ENCODE results near the gene LRFN3. TPM values are rescaled to one million over a fixed set of nuclear protein-coding genes. Genes with fewer than 3 reads are reported as not detected.

The LRFN3 gene
- total and polyA plus RNA-seq, 2 of the 13 experiments (the other 11 are each of a cell fraction or from before 2014, with no cell fraction given) = 0.74 to 1.6 TPM

- no peaks in the 10 kb centered on the region for H3K36me3 ChIP-seq (replicated peaks in 1 of 2; ENCODE audit: control insufficient read depth in 1 of 2, insufficient read depth in 2 of 2, low read length in 2 of 2)
- intact Hi-C loops (cut with micrococcal nuclease; ENCODE audit: unreplicated experiment) = no loop called here
- FAIRE-seq (no peak), ATAC-seq (no peak), DNase-seq (ENCODE audit: low spot score) (no peak)
- TF ChIP-seq ARID2 (CRISPR knock-in tag; IDR thresholded peaks at IDR 0.05; ENCODE audit: borderline replicate concordance) = no peak
- no peak for TF ChIP-seq DNMT1 (CRISPR knock-in tag; IDR thresholded peaks at IDR 0.05)
- TF ChIP-seq TCF7L2 (IDR thresholded peaks at IDR 0.05; ENCODE audit: low read depth, low read length) = no peak
- TF ChIP-seq ZNF691 (CRISPR knock-in tag; IDR thresholded peaks at IDR 0.05; ENCODE audit: borderline replicate concordance, low read depth) = no peak
- no peak for TF ChIP-seq ZSCAN12 (CRISPR knock-in tag; IDR thresholded peaks at IDR 0.05)
- no peak for TF ChIP-seq ZNF704 (CRISPR knock-in tag; IDR thresholded peaks at IDR 0.05; ENCODE audit: borderline replicate concordance)
- no peak for TF ChIP-seq EEA1 (CRISPR knock-in tag; IDR thresholded peaks at IDR 0.05; ENCODE audit: borderline replicate concordance)
- TF ChIP-seq JARID2 (CRISPR knock-in tag; IDR thresholded peaks at IDR 0.05; ENCODE audit: insufficient replicate concordance) = no peak
- TF ChIP-seq ZNF703 (CRISPR knock-in tag; IDR thresholded peaks at IDR 0.05; ENCODE audit: borderline replicate concordance) = no peak
- TF ChIP-seq JUN (CRISPR knock-in tag; IDR thresholded peaks at IDR 0.05) = no peak
- TF ChIP-seq ZNF891 (CRISPR knock-in tag; IDR thresholded peaks at IDR 0.05) = no peak
- no peak for TF ChIP-seq ZFP36L2 (CRISPR knock-in tag; IDR thresholded peaks at IDR 0.05)
- TF ChIP-seq DPF2 (CRISPR knock-in tag; IDR thresholded peaks at IDR 0.05; ENCODE audit: borderline replicate concordance, low read depth) = no peak
- TF ChIP-seq EZH2 (conservative IDR thresholded peaks at IDR 0.05; ENCODE audit: low read depth, low read length) = no peak
- TF ChIP-seq PCBP1 (IDR thresholded peaks at IDR 0.05; ENCODE audit: borderline replicate concordance, low read depth, low read length) = no peak
- no peak for TF ChIP-seq HIVEP1 (CRISPR knock-in tag; IDR thresholded peaks at IDR 0.05)
- TF ChIP-seq ZHX2 (IDR thresholded peaks at IDR 0.05; ENCODE audit: low read depth) = no peak
- no peak for TF ChIP-seq ZHX2 (CRISPR knock-in tag; IDR thresholded peaks at IDR 0.05; ENCODE audit: borderline replicate concordance)
- no peak for TF ChIP-seq ZNF282 (IDR thresholded peaks at IDR 0.05; ENCODE audit: partially characterized antibody)
- in situ Hi-C loops (cut with HindIII; ENCODE audit: extremely low pct_ligation_motif_present, low pct_unique_long_range_greater_than_20kb) = no loop called here
- no TSS peak for BruUV-seq (replicated peaks)
- H3K9me3 ChIP-seq (ENCODE audit: low read length) = no peaks in the 10 kb centered on the region
- no peaks in the 10 kb centered on the region for H3K79me2 ChIP-seq (ENCODE audit: insufficient read depth, low read length)
- no peaks in the 10 kb centered on the region for H3K4me1 ChIP-seq (ENCODE audit: insufficient read depth, low read length)
- CTCF ChIA-PET (ENCODE audit: low intra/inter-chr PET ratio, low total read pairs) = no interaction called here
- no peak overlapping the region for H3K4me2 ChIP-seq (ENCODE audit: low read depth, low read length)
- no peak overlapping the region for H3K9ac ChIP-seq (ENCODE audit: insufficient read depth, low read depth, low read length)
- WGBS (ENCODE audit: low lambda C conversion rate) = 33% methylated on average over 8 of the region's 8 CpGs
- no peak overlapping the region for H3K4me3 ChIP-seq (replicated peaks in 1 of 3; ENCODE audit: insufficient read depth in 1 of 3, low read depth in 2 of 3, low read length in 3 of 3)
- no peak overlapping the region for H2AFZ ChIP-seq (ENCODE audit: low read length)
- no peaks in the 10 kb centered on the region for H4K20me1 ChIP-seq (ENCODE audit: insufficient read depth, low read length)
- H3K27ac ChIP-seq (ENCODE audit: extremely low read length, insufficient read depth, low read length) = no peak overlapping the region
- POLR2A ChIA-PET = no interaction called here
- H3K27me3 ChIP-seq (ENCODE audit: control insufficient read depth in 1 of 2, insufficient read depth in 2 of 2, low read length in 2 of 2) = peaks cover 1 to 48% of the 10 kb centered on the region in 2 experiments; a peak in 4 of 5 replicates
These were observed 47.0 kb downstream of the LRFN3 start for GRCh38 chr19:35983177-35983576.

Data from HepG2 (cell line).